A673 (cell line): ENCODE measurements around the gene RABL6. TPM values are rescaled to one million over a fixed set of nuclear protein-coding genes. Genes with fewer than 3 reads are reported as not detected.
"Not testable (repeated sequence)": the region's sequence is repeated elsewhere in the genome, so short reads cannot be mapped to it uniquely, and the experiment has no call there.

Experiments used
- BruUV-seq: library from RNA; stranded (reverse); fragments of 400-500 nt; replicated peaks from 2 replicates; lab custom pipeline; 2021; lab: Mats Ljungman, UMichigan
- CTCF ChIA-PET: fragments of 300-600 bp; sonication (Branson Sonifier 250); formaldehyde crosslinking; loops from one replicate; lab custom pipeline; 2022; ENCODE audit warnings: antibody characterized with exemption; lab: Charles Lee
- POLR2A ChIA-PET: fragments of 300-600 bp; sonication (Branson Sonifier 250); formaldehyde crosslinking; loops from one replicate; lab custom pipeline; 2022; ENCODE audit warnings: antibody characterized with exemption; ENCODE audit not compliant: low non-redundant PET; lab: Charles Lee
- DNase-seq: peaks from one replicate; pipeline ENCODE4 v3.0.0-alpha.2; 2015; ENCODE audit warnings: low spot score
- H3K27ac ChIP-seq: fragments of 200-600 bp; sonication (generic); 2 replicates; pipeline ENCODE4 v1.5.1; 2016; ENCODE audit warnings: mixed run types, low read depth, mild to moderate bottlenecking, mixed read lengths, antibody characterized with exemption, low read length; ENCODE audit not compliant: poor library complexity, severe bottlenecking
- H3K27me3 ChIP-seq: fragments of 200-600 bp; sonication (generic); replicated peaks from 2 replicates; pipeline ENCODE4 v1.6.1; 2017; ENCODE audit warnings: mixed run types, low read depth, mild to moderate bottlenecking, mixed read lengths, antibody characterized with exemption, low read length; ENCODE audit not compliant: insufficient read depth, poor library complexity
- H3K36me3 ChIP-seq: fragments of 200-600 bp; sonication (generic); 2 replicates; pipeline ENCODE4 v1.6.1; 2016; ENCODE audit warnings: mixed run types, mild to moderate bottlenecking, mixed read lengths, antibody characterized with exemption, low read length; ENCODE audit not compliant: insufficient read depth, poor library complexity, severe bottlenecking
- H3K4me1 ChIP-seq: fragments of 200-600 bp; sonication (generic); 2 replicates; pipeline ENCODE4 v1.6.1; 2017; ENCODE audit warnings: mixed run types, mild to moderate bottlenecking, mixed read lengths, antibody characterized with exemption, low read length; ENCODE audit not compliant: insufficient read depth, poor library complexity, severe bottlenecking
- H3K4me3 ChIP-seq: fragments of 200-600 bp; sonication (generic); 2 replicates; pipeline ENCODE4 v1.5.1; 2016; ENCODE audit warnings: low read depth, mixed run types, mild to moderate bottlenecking, mixed read lengths, low read length; ENCODE audit not compliant: poor library complexity, severe bottlenecking
- H3K9me3 ChIP-seq: fragments of 200-600 bp; sonication (generic); 2 replicates; pipeline ENCODE4 v1.6.1; 2016; ENCODE audit warnings: mixed run types, low read depth, mild to moderate bottlenecking, mixed read lengths, antibody characterized with exemption, low read length; ENCODE audit not compliant: poor library complexity, severe bottlenecking
- EZH2 ChIP-seq: fragments of 200-600 bp; sonication (generic); IDR thresholded peaks from 2 replicates; pipeline ENCODE4 v1.6.1; 2017; ENCODE audit warnings: borderline replicate concordance, low read depth, mild to moderate bottlenecking, mixed read lengths, antibody characterized with exemption, low read length; ENCODE audit not compliant: poor library complexity, severe bottlenecking
- intact Hi-C: fragments of 100-400 bp; cut with micrococcal nuclease; formaldehyde crosslinking; loops from one replicate; pipeline ENCODE4 v1.10.0; 2022; ENCODE audit not compliant: unreplicated experiment
- total RNA-seq: library from RNA; stranded (reverse); gene quantifications from 2 replicates; pipeline ENCODE4 v1.2.3, GENCODE V29; 2021
- TF ChIP-seq, protein P1 (sequence below): fragments of 300-800, 200-600 bp; sonication (generic); conservative IDR thresholded peaks from 2 replicates; pipeline ENCODE4 v1.5.1; 2017; ENCODE audit warnings: low read depth, mild to moderate bottlenecking, antibody characterized with exemption, low read length, moderate library complexity, mixed read lengths

Gene RABL6
- total RNA-seq, 1 experiment from 2014 or later: 210 TPM

DNA sequence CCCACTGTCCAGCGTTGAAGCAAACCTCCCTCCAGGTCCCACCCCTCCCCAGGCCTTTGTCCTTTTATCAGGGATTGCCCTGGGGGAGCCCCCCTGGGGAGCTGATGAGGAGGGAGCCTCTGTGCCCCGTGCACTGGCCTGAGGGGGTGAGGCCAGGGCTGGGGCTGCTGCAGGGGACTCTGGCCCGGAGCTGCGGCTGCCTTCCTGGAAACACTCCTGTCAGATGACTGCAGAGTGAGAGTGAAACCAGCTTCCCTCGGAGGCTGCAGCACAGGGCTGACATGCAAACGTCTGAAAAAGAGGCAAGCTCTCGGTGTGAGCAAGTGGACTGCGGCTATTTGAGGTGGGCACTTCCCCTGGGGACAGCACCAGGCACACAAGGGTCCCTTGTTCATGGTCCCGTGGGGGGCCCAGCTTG lies 74.0 kb downstream of the RABL6 start:
- Histone ChIP-seq H3K4me3 (no peak overlapping the region), H3K36me3 (no peaks in the 10 kb centered on the region), H3K27me3 (no peaks in the 10 kb centered on the region), H3K9me3 (no peaks in the 10 kb centered on the region), H3K27ac (no peak overlapping the region), H3K4me1 (no peaks in the 10 kb centered on the region)
- TF ChIP-seq, protein P1, sequence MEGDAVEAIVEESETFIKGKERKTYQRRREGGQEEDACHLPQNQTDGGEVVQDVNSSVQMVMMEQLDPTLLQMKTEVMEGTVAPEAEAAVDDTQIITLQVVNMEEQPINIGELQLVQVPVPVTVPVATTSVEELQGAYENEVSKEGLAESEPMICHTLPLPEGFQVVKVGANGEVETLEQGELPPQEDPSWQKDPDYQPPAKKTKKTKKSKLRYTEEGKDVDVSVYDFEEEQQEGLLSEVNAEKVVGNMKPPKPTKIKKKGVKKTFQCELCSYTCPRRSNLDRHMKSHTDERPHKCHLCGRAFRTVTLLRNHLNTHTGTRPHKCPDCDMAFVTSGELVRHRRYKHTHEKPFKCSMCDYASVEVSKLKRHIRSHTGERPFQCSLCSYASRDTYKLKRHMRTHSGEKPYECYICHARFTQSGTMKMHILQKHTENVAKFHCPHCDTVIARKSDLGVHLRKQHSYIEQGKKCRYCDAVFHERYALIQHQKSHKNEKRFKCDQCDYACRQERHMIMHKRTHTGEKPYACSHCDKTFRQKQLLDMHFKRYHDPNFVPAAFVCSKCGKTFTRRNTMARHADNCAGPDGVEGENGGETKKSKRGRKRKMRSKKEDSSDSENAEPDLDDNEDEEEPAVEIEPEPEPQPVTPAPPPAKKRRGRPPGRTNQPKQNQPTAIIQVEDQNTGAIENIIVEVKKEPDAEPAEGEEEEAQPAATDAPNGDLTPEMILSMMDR: no peak
- no peak for TF ChIP-seq EZH2
- POLR2A ChIA-PET: interaction anchor here (0.6 kb wide), 1 partner anchor 519 kb away, joined by 3 read pairs; no protein-coding TSS in a partner anchor
- intact Hi-C loops: no loop called here
- no peak for DNase-seq
- no TSS peak for BruUV-seq
- CTCF ChIA-PET: no interaction called here

DNA sequence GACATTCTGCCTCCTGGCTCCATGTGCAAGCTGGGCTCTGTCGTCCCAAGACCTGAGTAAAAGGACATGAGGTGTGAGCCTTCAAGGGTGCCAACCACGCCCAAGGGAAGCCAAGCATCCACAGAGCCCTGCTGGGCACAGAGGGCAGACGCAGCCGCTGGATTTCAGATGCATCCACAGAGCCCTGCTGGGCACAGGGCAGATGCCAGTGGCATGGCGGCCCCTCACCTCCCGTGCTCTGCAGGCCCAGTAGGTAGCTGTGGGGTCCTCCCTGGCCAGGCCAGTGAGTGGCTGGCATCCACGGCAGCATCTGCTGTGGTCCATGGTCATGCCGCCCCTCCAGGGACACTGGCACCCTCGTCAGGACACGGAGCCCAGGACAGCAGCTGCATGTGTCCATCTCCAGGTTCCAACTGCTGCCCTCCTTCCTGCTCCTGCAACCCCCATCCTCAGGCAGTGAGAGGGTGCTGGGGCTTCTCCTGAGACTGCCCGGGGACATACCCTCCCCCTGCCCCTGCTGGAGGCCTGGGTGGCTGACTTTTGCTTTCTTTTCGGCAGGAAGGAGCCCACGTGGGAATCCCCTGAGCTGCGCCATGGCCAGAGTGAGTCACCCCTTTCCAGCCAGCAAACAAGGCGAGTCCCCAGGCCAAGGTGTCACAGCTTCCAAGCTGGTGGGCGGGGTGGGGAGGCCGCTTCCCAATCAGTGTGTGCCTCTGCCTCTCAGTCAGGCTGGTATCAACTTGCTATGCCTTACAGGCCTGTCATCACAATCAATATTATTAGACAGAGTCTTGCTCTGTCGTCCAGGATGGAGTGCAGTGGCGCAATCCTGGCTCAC lies 74.6 kb downstream of the RABL6 start:
- no peaks in the 10 kb centered on the region for H3K9me3 ChIP-seq
- intact Hi-C loops: no loop called here
- H3K27me3 ChIP-seq: no peaks in the 10 kb centered on the region
- ChIA-PET CTCF (interaction anchor here (0.5 kb wide), 1 partner anchor 541 kb away, joined by 4 read pairs; the partner anchor contains the start of genes EXD3 and NOXA1), POLR2A (interaction anchor here (0.6 kb wide), 1 partner anchor 519 kb away, joined by 3 read pairs; no protein-coding TSS in a partner anchor)
- no peak overlapping the region for H3K27ac ChIP-seq
- H3K4me3 ChIP-seq: no peak overlapping the region
- H3K4me1 ChIP-seq: no peaks in the 10 kb centered on the region
- H3K36me3 ChIP-seq: no peaks in the 10 kb centered on the region
- no peak for DNase-seq
- no peak for TF ChIP-seq EZH2
- TF ChIP-seq, protein P1: no peak
- no TSS peak for BruUV-seq

DNA sequence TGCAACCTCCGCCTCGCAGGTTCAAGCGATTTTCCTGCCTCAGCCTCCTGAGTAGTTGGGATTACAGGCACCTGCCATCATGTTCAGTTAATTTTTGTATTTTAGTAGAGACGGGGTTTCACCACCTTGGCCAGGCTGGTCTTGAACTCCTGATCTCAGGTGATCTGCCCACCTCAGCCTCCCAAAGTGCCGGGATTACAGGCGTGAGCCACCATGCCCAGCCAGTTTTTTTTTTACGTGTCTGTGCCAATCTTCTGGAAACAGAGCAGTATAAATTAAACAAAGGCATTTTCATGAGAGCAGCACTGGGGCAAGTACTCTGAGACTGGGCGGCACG lies 75.2 kb downstream of the RABL6 start:
- H3K27me3 ChIP-seq, CTCF ChIA-PET, BruUV-seq, H3K36me3 ChIP-seq, intact Hi-C loops, H3K4me3 ChIP-seq, H3K27ac ChIP-seq, DNase-seq, H3K4me1 ChIP-seq, H3K9me3 ChIP-seq: not testable (repeated sequence)
- POLR2A ChIA-PET: interaction anchor here (0.7 kb wide), 1 partner anchor 747 kb away, joined by 3 read pairs; no protein-coding TSS in a partner anchor

DNA sequence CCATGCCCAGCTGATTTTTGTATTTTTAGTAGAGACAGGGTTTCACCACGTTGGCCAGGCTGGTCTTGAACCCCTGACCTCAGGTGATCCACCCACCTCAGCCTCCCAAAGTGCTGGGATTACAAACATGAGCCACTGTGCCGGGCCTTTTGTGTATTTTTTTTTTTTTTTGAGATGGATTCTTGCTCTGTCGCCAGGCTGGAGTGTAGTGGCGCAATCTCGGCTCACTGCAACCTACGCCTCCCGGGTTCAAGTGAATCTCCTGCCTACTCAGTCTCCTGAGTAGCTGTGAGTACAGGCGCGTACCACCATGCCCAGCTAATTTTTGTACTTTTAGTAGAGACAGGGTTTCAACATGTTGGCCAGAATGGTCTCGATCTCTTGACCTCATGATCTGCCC lies 75.9 kb downstream of the RABL6 start:
- CTCF ChIA-PET, H3K4me3 ChIP-seq, H3K27ac ChIP-seq, H3K27me3 ChIP-seq, H3K36me3 ChIP-seq, intact Hi-C loops, H3K4me1 ChIP-seq, BruUV-seq, DNase-seq, H3K9me3 ChIP-seq: not testable (repeated sequence)
- POLR2A ChIA-PET: interaction anchor here (0.7 kb wide), 1 partner anchor 746 kb away, joined by 3 read pairs; no protein-coding TSS in a partner anchor
